ENCODE measurements around the gene FDXACB1. TPM values are rescaled to one million over a fixed set of nuclear protein-coding genes. Genes with fewer than 3 reads are reported as not detected.

FDXACB1 gene
- total and polyA plus RNA-seq, 2 of the 4 experiments (the other 2 are of a cell fraction), result 1.7 to 3.0 TPM

Small RNAs within 50 kb of the gene (microRNA-seq; reads per million reads assigned to microRNA genes)
- gene C11orf52 (ENCODE audit: insufficient read depth, insufficient read length), result not detected
- not detected for gene GNG5P3 (ENCODE audit: insufficient read depth, insufficient read length)
- gene RNA5SP351 (ENCODE audit: insufficient read depth, insufficient read length), result not detected
- gene RPL37AP8 (ENCODE audit: insufficient read depth, insufficient read length), result not detected

Small RNAs within 50 kb of the gene (small RNA-seq; reads per million reads assigned to genes)
- gene C11orf52 (0 reads per million in 5 experiments), gene GNG5P3 (0 reads per million in 5 experiments), gene RNA5SP351 (0 reads per million in 5 experiments), gene RPL37AP8 (0 reads per million in 5 experiments)

Other genes with a start within 250 kb of the FDXACB1 start
- gene PPP2R1B, start 112.8 kb downstream of the FDXACB1 start, total RNA-seq (2012; rRNA removed), result 52.8 and 62.9 TPM in 2 replicates
- 22.4 and 23.0 TPM in 2 replicates for gene PPP2R1B, start 112.8 kb downstream of the FDXACB1 start, polyA plus RNA-seq (2012; rRNA removed)
- gene ALG9, start 7.6 kb downstream of the FDXACB1 start, total RNA-seq (2012; rRNA removed), result 35.7 and 44.7 TPM in 2 replicates
- gene ALG9, start 7.6 kb downstream of the FDXACB1 start, polyA plus RNA-seq (2012; rRNA removed), result 18.2 and 20.7 TPM in 2 replicates
- gene CFAP68, start 376 bp upstream of the FDXACB1 start, total RNA-seq (2012; rRNA removed), result 8.9 and 10.2 TPM in 2 replicates
- gene CFAP68, start 376 bp upstream of the FDXACB1 start, polyA plus RNA-seq (2012; rRNA removed), result 17.0 and 19.9 TPM in 2 replicates
- gene CRYAB, start 32.6 kb upstream of the FDXACB1 start, total RNA-seq (2012; rRNA removed), result 3.9 and 6.5 TPM in 2 replicates
- 16.5 and 19.5 TPM in 2 replicates for gene CRYAB, start 32.6 kb upstream of the FDXACB1 start, polyA plus RNA-seq (2012; rRNA removed)
- gene HSPB2, start 33.6 kb upstream of the FDXACB1 start, total RNA-seq (2012; rRNA removed), result under 0.01 and 0.18 TPM in 2 replicates
- gene HSPB2, start 33.6 kb upstream of the FDXACB1 start, polyA plus RNA-seq (2012; rRNA removed), result 0.55 and 1.0 TPM in 2 replicates
- gene C11orf52, start 39.7 kb upstream of the FDXACB1 start, total RNA-seq (2012; rRNA removed), result 0.28 and 0.90 TPM in 2 replicates
- 1.0 and 1.1 TPM in 2 replicates for gene C11orf52, start 39.7 kb upstream of the FDXACB1 start, polyA plus RNA-seq (2012; rRNA removed)
- gene DIXDC1, start 58.2 kb upstream of the FDXACB1 start, total RNA-seq (2012; rRNA removed), result 10.4 and 11.1 TPM in 2 replicates
- gene DIXDC1, start 58.2 kb upstream of the FDXACB1 start, polyA plus RNA-seq (2012; rRNA removed), result 5.3 and 5.9 TPM in 2 replicates
- 27.2 and 33.1 TPM in 2 replicates for gene DLAT, start 146.2 kb upstream of the FDXACB1 start, total RNA-seq (2012; rRNA removed)
- 15.3 and 15.5 TPM in 2 replicates for gene DLAT, start 146.2 kb upstream of the FDXACB1 start, polyA plus RNA-seq (2012; rRNA removed)
- gene PIH1D2, start 194.9 kb upstream of the FDXACB1 start, total RNA-seq (2012; rRNA removed), result 1.1 and 2.2 TPM in 2 replicates
- 0.89 and 1.1 TPM in 2 replicates for gene PIH1D2, start 194.9 kb upstream of the FDXACB1 start, polyA plus RNA-seq (2012; rRNA removed)
- 17.2 and 24.4 TPM in 2 replicates for gene NKAPD1, start 195.1 kb upstream of the FDXACB1 start, total RNA-seq (2012; rRNA removed)
- 7.1 and 8.4 TPM in 2 replicates for gene NKAPD1, start 195.1 kb upstream of the FDXACB1 start, polyA plus RNA-seq (2012; rRNA removed)
- 35.5 and 48.9 TPM in 2 replicates for gene TIMM8B, start 207.6 kb upstream of the FDXACB1 start, total RNA-seq (2012; rRNA removed)
- 103 and 119 TPM in 2 replicates for gene TIMM8B, start 207.6 kb upstream of the FDXACB1 start, polyA plus RNA-seq (2012; rRNA removed)
- 83.2 and 130 TPM in 2 replicates for gene SDHD, start 207.7 kb upstream of the FDXACB1 start, total RNA-seq (2012; rRNA removed)
- gene SDHD, start 207.7 kb upstream of the FDXACB1 start, polyA plus RNA-seq (2012; rRNA removed), result 165 and 166 TPM in 2 replicates